ENCODE results near the gene ICAM5. TPM values are rescaled to one million over a fixed set of nuclear protein-coding genes. Genes with fewer than 3 reads are reported as not detected.

ICAM5 gene
- total RNA-seq, 1 experiment from 2014 or later, result 19.5 TPM

GRCh38 chr19:10243606-10244005 lies 46.1 kb upstream of the ICAM5 start:
- intact Hi-C loops (cut with micrococcal nuclease; ENCODE audit: unreplicated experiment), result no loop called here
- CTCF ChIA-PET, result no interaction called here

DNA sequence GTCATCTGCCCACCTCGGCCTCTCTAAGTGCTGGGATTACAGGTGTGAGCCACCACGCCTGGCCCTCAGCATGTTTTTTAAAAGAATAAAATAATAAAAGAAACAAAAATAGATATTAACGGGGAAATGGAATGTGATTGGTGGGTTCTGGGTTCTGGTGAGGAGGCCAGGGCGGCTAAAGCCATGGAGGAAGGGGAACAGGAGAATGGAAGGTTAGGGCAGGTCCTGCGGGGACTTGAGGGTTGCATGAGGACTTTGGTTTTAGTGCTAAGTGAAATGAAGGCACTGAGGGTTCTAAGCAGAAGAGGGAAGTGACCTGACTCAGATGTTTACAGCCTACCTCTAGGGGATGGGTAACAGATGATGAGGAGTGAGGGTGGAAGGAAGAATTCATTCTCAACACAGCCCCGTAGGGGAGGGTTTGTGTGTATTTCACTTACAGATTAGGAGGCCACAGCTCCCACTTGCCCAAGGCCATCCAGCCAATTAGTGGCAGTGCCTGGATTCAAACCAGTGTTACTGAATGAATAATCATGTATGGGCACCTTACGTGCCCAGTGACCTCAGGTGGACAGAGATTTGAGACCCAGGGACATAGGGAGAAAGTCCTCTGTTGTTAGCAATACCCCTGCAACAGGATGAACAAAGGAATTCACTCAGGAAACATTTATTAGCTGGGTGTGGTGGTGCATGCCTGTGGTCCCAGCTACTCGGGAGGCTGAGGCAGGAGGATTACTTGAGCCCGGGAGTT lies 44.4 kb upstream of the ICAM5 start:
- no peak for TF ChIP-seq SIN3A (IDR thresholded peaks at IDR 0.05; ENCODE audit: borderline replicate concordance, insufficient read depth, low read depth, low read length)
- TF ChIP-seq, protein P1, sequence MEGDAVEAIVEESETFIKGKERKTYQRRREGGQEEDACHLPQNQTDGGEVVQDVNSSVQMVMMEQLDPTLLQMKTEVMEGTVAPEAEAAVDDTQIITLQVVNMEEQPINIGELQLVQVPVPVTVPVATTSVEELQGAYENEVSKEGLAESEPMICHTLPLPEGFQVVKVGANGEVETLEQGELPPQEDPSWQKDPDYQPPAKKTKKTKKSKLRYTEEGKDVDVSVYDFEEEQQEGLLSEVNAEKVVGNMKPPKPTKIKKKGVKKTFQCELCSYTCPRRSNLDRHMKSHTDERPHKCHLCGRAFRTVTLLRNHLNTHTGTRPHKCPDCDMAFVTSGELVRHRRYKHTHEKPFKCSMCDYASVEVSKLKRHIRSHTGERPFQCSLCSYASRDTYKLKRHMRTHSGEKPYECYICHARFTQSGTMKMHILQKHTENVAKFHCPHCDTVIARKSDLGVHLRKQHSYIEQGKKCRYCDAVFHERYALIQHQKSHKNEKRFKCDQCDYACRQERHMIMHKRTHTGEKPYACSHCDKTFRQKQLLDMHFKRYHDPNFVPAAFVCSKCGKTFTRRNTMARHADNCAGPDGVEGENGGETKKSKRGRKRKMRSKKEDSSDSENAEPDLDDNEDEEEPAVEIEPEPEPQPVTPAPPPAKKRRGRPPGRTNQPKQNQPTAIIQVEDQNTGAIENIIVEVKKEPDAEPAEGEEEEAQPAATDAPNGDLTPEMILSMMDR (IDR thresholded peaks at IDR 0.05), result no peak
- DNase-seq (ENCODE audit: low read depth, low spot score) (no peak), ATAC-seq (no peak)
- H3K4me3 ChIP-seq (ENCODE audit: low read depth in 2 of 2, low read length in 2 of 2), result no peak overlapping the region
- intact Hi-C loops (cut with micrococcal nuclease; ENCODE audit: unreplicated experiment) (no loop called here), in situ Hi-C loops (cut with HindIII; ENCODE audit: low pct_unique_long_range_greater_than_20kb, low sequenced_read_pairs) (no loop called here)
- H3K4me1 ChIP-seq (ENCODE audit: control insufficient read depth, insufficient read depth, low read length), result no peaks in the 10 kb centered on the region
- no peak overlapping the region for H3K27ac ChIP-seq (ENCODE audit: low read length)
- CTCF ChIA-PET, result no interaction called here
- BruUV-seq (replicated peaks), result no TSS peak
- no peaks in the 10 kb centered on the region for H3K9me3 ChIP-seq (ENCODE audit: control insufficient read depth, insufficient read depth, low read depth, low read length)
- POLR2A ChIA-PET, result no interaction called here
- no peaks in the 10 kb centered on the region for H3K27me3 ChIP-seq (ENCODE audit: control insufficient read depth, insufficient read depth, low read length)
- no peaks in the 10 kb centered on the region for H3K36me3 ChIP-seq (ENCODE audit: control insufficient read depth, insufficient read depth, low read length)

More at GRCh38 chr19:10243606-10244005, 46.1 kb upstream of the ICAM5 start:
- in situ Hi-C loops (cut with HindIII; ENCODE audit: low pct_unique_long_range_greater_than_20kb, low sequenced_read_pairs), result no loop called here
- no peak overlapping the region for H3K27ac ChIP-seq (ENCODE audit: low read length)
- no peaks in the 10 kb centered on the region for H3K9me3 ChIP-seq (ENCODE audit: control insufficient read depth, insufficient read depth, low read depth, low read length)
- H3K4me3 ChIP-seq (ENCODE audit: low read depth in 2 of 2, low read length in 2 of 2), result no peak overlapping the region
- DNase-seq (ENCODE audit: low read depth, low spot score), result no peak
- H3K4me1 ChIP-seq (ENCODE audit: control insufficient read depth, insufficient read depth, low read length), result no peaks in the 10 kb centered on the region
- BruUV-seq (replicated peaks), result no TSS peak
- H3K36me3 ChIP-seq (ENCODE audit: control insufficient read depth, insufficient read depth, low read length), result no peaks in the 10 kb centered on the region
- POLR2A ChIA-PET, result no interaction called here
- TF ChIP-seq SIN3A (IDR thresholded peaks at IDR 0.05; ENCODE audit: borderline replicate concordance, insufficient read depth, low read depth, low read length) (no peak), TCF7L2 (IDR thresholded peaks at IDR 0.05; ENCODE audit: low read depth, low read length) (no peak)
- TF ChIP-seq, protein P2, sequence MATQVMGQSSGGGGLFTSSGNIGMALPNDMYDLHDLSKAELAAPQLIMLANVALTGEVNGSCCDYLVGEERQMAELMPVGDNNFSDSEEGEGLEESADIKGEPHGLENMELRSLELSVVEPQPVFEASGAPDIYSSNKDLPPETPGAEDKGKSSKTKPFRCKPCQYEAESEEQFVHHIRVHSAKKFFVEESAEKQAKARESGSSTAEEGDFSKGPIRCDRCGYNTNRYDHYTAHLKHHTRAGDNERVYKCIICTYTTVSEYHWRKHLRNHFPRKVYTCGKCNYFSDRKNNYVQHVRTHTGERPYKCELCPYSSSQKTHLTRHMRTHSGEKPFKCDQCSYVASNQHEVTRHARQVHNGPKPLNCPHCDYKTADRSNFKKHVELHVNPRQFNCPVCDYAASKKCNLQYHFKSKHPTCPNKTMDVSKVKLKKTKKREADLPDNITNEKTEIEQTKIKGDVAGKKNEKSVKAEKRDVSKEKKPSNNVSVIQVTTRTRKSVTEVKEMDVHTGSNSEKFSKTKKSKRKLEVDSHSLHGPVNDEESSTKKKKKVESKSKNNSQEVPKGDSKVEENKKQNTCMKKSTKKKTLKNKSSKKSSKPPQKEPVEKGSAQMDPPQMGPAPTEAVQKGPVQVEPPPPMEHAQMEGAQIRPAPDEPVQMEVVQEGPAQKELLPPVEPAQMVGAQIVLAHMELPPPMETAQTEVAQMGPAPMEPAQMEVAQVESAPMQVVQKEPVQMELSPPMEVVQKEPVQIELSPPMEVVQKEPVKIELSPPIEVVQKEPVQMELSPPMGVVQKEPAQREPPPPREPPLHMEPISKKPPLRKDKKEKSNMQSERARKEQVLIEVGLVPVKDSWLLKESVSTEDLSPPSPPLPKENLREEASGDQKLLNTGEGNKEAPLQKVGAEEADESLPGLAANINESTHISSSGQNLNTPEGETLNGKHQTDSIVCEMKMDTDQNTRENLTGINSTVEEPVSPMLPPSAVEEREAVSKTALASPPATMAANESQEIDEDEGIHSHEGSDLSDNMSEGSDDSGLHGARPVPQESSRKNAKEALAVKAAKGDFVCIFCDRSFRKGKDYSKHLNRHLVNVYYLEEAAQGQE (IDR thresholded peaks at IDR 0.05; ENCODE audit: insufficient read depth in 1 of 2, low read depth in 2 of 2, low read length in 1 of 2), result no peak
- TF ChIP-seq, protein P1 (IDR thresholded peaks at IDR 0.05), result no peak
- ATAC-seq, result no peak
- no peaks in the 10 kb centered on the region for H3K27me3 ChIP-seq (ENCODE audit: control insufficient read depth, insufficient read depth, low read length)

Measured in Panc1 (cell line).